Pulmonary artery endothelial cell (primary cell): ENCODE measurements around the gene ANGPTL2. TPM values are rescaled to one million over a fixed set of nuclear protein-coding genes. Genes with fewer than 3 reads are reported as not detected.

Source experiments
- DNase-seq: peaks from one replicate; pipeline ENCODE4 v3.0.0-alpha.2; 2011; ENCODE audit warnings: low read depth, low spot score
- total RNA-seq: library from RNA; depleted of rRNA; stranded (reverse); fragments of >200 nt; gene quantifications from 2 replicates; pipeline ENCODE4 v1.2.3, GENCODE V29; 2014

The ANGPTL2 gene
- total RNA-seq, 1 donor from 2014 or later, result 17.8 TPM

GRCh38 chr9:127077644-127077946 is 44.8 kb downstream of the ANGPTL2 start:
- no peak for DNase-seq

- no peak for DNase-seq
These were observed 45.4 kb downstream of the ANGPTL2 start for GRCh38 chr9:127076860-127077643.

GRCh38 chr9:127075624-127076372 is 46.6 kb downstream of the ANGPTL2 start:
- no peak for DNase-seq

- DNase-seq, result no peak
These were observed 47.6 kb downstream of the ANGPTL2 start for GRCh38 chr9:127074561-127075548.

- DNase-seq, result no peak
These were observed 54.7 kb downstream of the ANGPTL2 start for GRCh38 chr9:127067603-127068220.

GRCh38 chr9:127066851-127067136 is 55.6 kb downstream of the ANGPTL2 start:
- no peak for DNase-seq

GRCh38 chr9:127066060-127066850 is 56.2 kb downstream of the ANGPTL2 start:
- DNase-seq, result no peak

GRCh38 chr9:127065592-127065991 is 56.8 kb downstream of the ANGPTL2 start:
- peak; percentile 89 for DNase-seq

- no peak for DNase-seq
These were observed 58.1 kb downstream of the ANGPTL2 start for GRCh38 chr9:127064335-127064734.

- DNase-seq, result no peak
These were observed 61.0 kb downstream of the ANGPTL2 start for GRCh38 chr9:127061411-127061810.

- no peak for DNase-seq
These were observed 62.6 kb downstream of the ANGPTL2 start for GRCh38 chr9:127059765-127060361.

GRCh38 chr9:127059030-127059429 is 63.4 kb downstream of the ANGPTL2 start:
- DNase-seq, result no peak

GRCh38 chr9:127058645-127059021 is 63.8 kb downstream of the ANGPTL2 start:
- no peak for DNase-seq

- no peak for DNase-seq
These were observed 64.3 kb downstream of the ANGPTL2 start for GRCh38 chr9:127058011-127058644.

GRCh38 chr9:127056446-127056845 is 66.0 kb downstream of the ANGPTL2 start:
- no peak for DNase-seq

- no peak for DNase-seq
These were observed 66.6 kb downstream of the ANGPTL2 start for GRCh38 chr9:127055745-127056402.

- DNase-seq, result no peak
These were observed 68.5 kb downstream of the ANGPTL2 start for GRCh38 chr9:127053960-127054359.

GRCh38 chr9:127053057-127053821 is 69.2 kb downstream of the ANGPTL2 start:
- DNase-seq, result no peak
